Daoy (cell line): ENCODE data around the gene TBCEL. TPM values are rescaled to one million over a fixed set of nuclear protein-coding genes. Genes with fewer than 3 reads are reported as not detected.
"Not testable (repeated sequence)": the region's sequence is repeated elsewhere in the genome, so short reads cannot be mapped to it uniquely, and the experiment has no call there.

Experiments used
- DNase-seq: peaks from one replicate; pipeline ENCODE4 v3.0.0-alpha.2; 2015; ENCODE audit warnings: low read depth
- total RNA-seq: library from RNA; depleted of rRNA; stranded (reverse); fragments of >200 nt; shearing (Covaris generic); gene quantifications from 2 replicates; pipeline ENCODE4 v1.2.3, GENCODE V29; 2014; rRNA removed

Gene TBCEL
- total RNA-seq: 6.7 and 11.2 TPM in 2 replicates

- DNase-seq: peak; percentile 87
Measured at GRCh38 chr11:121023848-121024751, at the start of gene TBCEL. TBCEL (plus strand) TSS chr11:121024102; CDS start chr11:121045691, 21,589 bp downstream.

GRCh38 chr11:120974466-120974865, 49.4 kb upstream of the TBCEL start:
- no peak for DNase-seq

- peak; percentile 74 for DNase-seq
Measured at GRCh38 chr11:120974965-120975364, 48.9 kb upstream of the TBCEL start.

GRCh38 chr11:120977266-120978137, 46.4 kb upstream of the TBCEL start:
- peak; percentile 85 for DNase-seq

GRCh38 chr11:120978701-120979100, 45.2 kb upstream of the TBCEL start:
- DNase-seq: no peak

GRCh38 chr11:120985718-120986569, 38.0 kb upstream of the TBCEL start:
- DNase-seq: peak; percentile 68

GRCh38 chr11:120988603-120989002, 35.3 kb upstream of the TBCEL start:
- DNase-seq: no peak

GRCh38 chr11:120991830-120992686, 31.8 kb upstream of the TBCEL start:
- no peak for DNase-seq

GRCh38 chr11:120994091-120994859, 29.6 kb upstream of the TBCEL start:
- DNase-seq: no peak

GRCh38 chr11:120995184-120995583, 28.7 kb upstream of the TBCEL start:
- no peak for DNase-seq

GRCh38 chr11:120996973-120997372, 26.9 kb upstream of the TBCEL start:
- no peak for DNase-seq

GRCh38 chr11:120998581-120998980, 25.3 kb upstream of the TBCEL start:
- DNase-seq: no peak

GRCh38 chr11:121004206-121004840, 19.6 kb upstream of the TBCEL start:
- DNase-seq: no peak

GRCh38 chr11:121006922-121007321, 17.0 kb upstream of the TBCEL start:
- no peak for DNase-seq

- DNase-seq: no peak
Measured at GRCh38 chr11:121008551-121008950, 15.4 kb upstream of the TBCEL start.

GRCh38 chr11:121012091-121012490, 11.8 kb upstream of the TBCEL start:
- no peak for DNase-seq

- DNase-seq: no peak
Measured at GRCh38 chr11:121018746-121019145, 5.2 kb upstream of the TBCEL start.

GRCh38 chr11:121021718-121022117, 2.2 kb upstream of the TBCEL start:
- DNase-seq: not testable (repeated sequence)

- no peak for DNase-seq
Measured at GRCh38 chr11:121024989-121025388, 1.1 kb downstream of the TBCEL start.
